SJSA1 (cell line): ENCODE measurements around the gene SSU72. TPM values are rescaled to one million over a fixed set of nuclear protein-coding genes. Genes with fewer than 3 reads are reported as not detected.
A peak's percentile ranks its signal among the peaks of the same experiment; 100 is the strongest.

ENCODE experiments used
- DNase-seq, 2 experiments: peaks; one replicate each; pipeline ENCODE4 v3.0.0-alpha.2; 2015 to 2020; ENCODE audit warnings: low spot score in 2 of 2, low read depth in 1 of 2
- H3K27ac ChIP-seq: fragments of 250-450 bp; sonication (Bioruptor Pico); 2 replicates; pipeline ENCODE4 v1.5.1; 2020; ENCODE audit warnings: mild to moderate bottlenecking, moderate library complexity
- H3K27me3 ChIP-seq: fragments of 250-450 bp; sonication (Bioruptor Pico); replicated peaks from 2 replicates; pipeline ENCODE4 v1.5.1; 2020; ENCODE audit warnings: mild to moderate bottlenecking, moderate library complexity
- H3K36me3 ChIP-seq: fragments of 250-450 bp; sonication (Bioruptor Pico); 2 replicates; pipeline ENCODE4 v1.5.1; 2020; ENCODE audit warnings: mild to moderate bottlenecking
- H3K4me1 ChIP-seq: fragments of 250-450 bp; sonication (Bioruptor Pico); replicated peaks from 2 replicates; pipeline ENCODE4 v1.6.1; 2021; ENCODE audit warnings: mild to moderate bottlenecking
- H3K4me3 ChIP-seq: fragments of 250-450 bp; sonication (Bioruptor Pico); 2 replicates; pipeline ENCODE4 v1.5.1; 2020; ENCODE audit warnings: mild to moderate bottlenecking
- H3K9me3 ChIP-seq: fragments of 250-450 bp; sonication (Bioruptor Pico); replicated peaks from 2 replicates; pipeline ENCODE4 v1.5.1; 2020; ENCODE audit warnings: mild to moderate bottlenecking
- total RNA-seq: library from RNA; depleted of rRNA; stranded (reverse); fragments of >200 nt; shearing (Covaris generic); gene quantifications from 2 replicates; pipeline ENCODE4 v1.2.3, GENCODE V29; 2014

SSU72 gene
- total RNA-seq, 1 experiment from 2014 or later = 58.6 TPM

DNA sequence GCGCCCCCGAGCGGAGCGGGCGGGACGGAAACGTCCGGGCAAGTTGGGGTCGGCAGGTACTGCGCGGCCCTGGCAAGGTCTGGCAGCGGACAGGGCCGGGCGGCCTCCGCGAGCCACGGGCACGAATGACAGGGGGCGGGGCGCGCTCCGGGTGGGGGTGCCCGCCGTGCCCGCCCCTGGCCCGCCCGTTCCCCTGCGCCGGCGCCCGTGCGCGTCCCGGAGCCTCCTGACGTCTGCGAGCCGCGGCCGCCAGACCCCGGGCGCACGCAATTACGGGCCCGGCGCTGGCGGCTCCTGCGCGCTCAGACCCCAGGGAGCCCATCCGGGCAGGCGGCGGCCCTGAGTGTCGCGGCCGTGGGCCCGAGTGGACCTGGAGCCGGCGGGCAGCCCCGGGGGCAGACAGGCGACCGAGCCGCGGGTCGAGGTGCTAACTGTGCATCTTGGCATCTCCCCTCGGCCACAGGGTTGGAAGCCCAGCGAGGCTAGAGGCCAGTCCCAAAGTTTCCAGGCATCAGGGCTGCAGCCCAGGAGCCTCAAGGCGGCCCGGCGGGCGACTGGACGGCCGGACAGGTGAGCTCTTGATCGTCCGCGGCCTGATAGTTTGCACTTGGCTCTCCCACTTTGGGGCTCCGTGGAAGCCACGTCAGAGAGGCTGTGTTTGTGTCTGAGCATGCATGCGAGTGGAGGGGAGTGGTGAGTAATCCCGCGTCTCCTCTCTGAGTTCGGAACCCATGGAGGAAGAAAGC lies 41.6 kb upstream of the SSU72 start:
- Histone ChIP-seq H3K27me3 (no peaks in the 10 kb centered on the region), H3K4me1 (peaks cover 17% of the 10 kb centered on the region), H3K27ac (peak overlapping the region; percentile 99), H3K36me3 (peaks cover 26% of the 10 kb centered on the region), H3K4me3 (peak overlapping the region; percentile 97), H3K9me3 (peaks cover 6% of the 10 kb centered on the region)
- no peak for DNase-seq

DNA sequence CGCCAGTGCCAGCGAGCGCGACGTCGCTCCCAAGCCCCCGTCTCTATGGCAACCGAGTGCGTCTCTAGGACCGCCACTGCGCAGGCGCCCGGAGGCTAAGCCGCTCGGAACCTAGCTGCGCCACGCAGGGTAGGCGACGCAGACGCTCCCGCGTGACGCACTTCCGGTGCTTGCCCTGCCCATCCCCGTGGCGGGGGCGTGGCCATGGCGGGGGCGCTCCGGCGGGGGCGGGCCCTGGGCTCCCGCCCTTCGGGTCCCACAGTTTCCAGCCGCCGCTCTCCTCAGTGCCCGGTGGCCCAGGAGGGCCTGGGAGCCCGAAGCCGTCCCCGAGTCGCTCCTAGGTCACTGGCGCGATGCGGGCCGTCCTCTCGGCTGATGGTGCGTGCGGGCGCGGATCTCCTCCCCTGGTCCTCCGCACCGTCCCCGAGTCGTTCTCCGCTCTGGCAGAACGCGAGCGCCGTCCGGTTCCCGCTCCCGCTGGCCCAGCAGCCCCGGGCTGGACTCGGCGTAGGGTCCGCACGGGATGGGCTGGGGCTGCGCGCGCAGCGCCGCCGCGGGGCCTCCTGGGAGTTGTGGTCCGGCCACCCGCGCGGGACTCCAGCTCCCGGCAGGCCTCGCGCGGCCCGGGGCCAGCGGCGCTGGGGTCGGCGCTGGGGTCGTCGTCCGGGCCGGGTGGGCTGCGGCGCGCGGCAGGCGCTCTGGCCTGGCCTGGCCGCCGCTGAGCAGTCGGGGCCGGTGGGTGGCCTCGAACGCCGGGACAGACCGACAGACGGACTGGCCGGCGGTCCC lies 40.8 kb upstream of the SSU72 start, which contains the start of gene MIB2:
MIB2 (plus strand) TSS at position 245 of the 789 bp plus-strand sequence. CDS start 7,953 bp downstream, outside the sequence.
- H3K4me1 ChIP-seq = peaks cover 17% of the 10 kb centered on the region
- peak; percentile 91 to 97 for DNase-seq
- peak within 1 kb of the TSS; percentile 99 for H3K27ac ChIP-seq
- H3K36me3 ChIP-seq = peaks cover 26% of the 10 kb centered on the region
- peak within 1 kb of the TSS; percentile 97 for H3K4me3 ChIP-seq
- H3K27me3 ChIP-seq = no peaks in the 10 kb centered on the region
- H3K9me3 ChIP-seq = peaks cover 6% of the 10 kb centered on the region

DNA sequence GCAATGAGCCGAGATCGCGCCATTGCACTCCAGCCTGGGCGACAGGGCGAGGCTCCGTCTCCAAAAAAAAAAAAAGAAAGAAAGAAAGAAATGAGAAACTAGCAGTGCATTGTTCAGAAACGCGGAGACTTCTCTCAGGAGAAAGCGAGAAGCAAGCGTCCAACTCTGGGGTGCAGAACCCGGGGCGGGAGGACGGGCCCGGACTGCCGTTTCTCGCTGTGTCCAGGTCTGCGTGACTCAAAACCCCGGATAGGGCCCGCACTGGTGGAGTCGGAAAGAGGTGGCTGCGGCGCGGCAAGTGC lies 40.2 kb upstream of the SSU72 start:
- Histone ChIP-seq H3K4me1 (peaks cover 17% of the 10 kb centered on the region), H3K4me3 (peak overlapping the region; percentile 97), H3K9me3 (peaks cover 6% of the 10 kb centered on the region), H3K27me3 (no peaks in the 10 kb centered on the region), H3K36me3 (peaks cover 25% of the 10 kb centered on the region), H3K27ac (0 out of 2 replicates have a peak overlapping the region, but pooled peaks have one; percentile 99)
- no peak for DNase-seq

DNA sequence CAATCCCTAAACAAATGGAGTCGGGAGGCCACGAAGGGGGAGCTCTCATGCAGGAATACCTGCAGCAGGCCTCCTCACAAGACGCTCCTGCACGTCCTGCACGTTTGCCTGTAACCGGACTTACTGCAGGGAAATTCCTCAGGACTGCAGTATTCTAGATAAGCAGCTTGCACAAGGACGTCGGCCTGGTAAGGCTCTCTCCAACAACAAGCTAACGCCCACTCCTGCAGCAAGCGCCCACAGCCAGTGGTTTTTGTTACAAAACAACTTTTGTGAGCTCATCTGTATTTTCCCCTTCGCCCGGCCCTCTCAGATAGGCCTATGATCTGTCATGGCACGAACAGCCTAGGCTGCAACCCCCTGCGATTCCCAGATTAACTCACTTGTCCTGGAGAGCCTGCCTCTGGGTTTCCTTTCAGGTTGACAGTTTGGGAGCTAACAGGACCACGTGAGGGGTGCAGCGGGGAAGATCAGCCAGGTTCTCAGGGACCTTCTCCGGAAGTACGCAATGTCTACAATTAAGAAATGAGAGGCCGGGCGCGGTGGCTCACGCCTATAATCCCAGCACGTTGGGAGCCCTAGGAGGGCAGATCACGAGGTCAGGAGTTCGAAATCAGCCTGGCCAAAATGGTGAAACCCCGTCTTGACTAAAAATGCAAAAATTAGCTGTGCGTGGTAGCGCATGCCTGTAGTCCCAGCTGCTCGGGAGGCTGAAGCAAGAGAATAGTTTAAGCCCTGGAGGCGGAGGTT lies 39.7 kb upstream of the SSU72 start:
- no peak for DNase-seq
- no peak overlapping the region for H3K27ac ChIP-seq
- no peaks in the 10 kb centered on the region for H3K27me3 ChIP-seq
- H3K36me3 ChIP-seq = peaks cover 23% of the 10 kb centered on the region
- H3K4me3 ChIP-seq = peak overlapping the region; percentile 97
- peaks cover 6% of the 10 kb centered on the region for H3K9me3 ChIP-seq
- peaks cover 17% of the 10 kb centered on the region for H3K4me1 ChIP-seq

DNA sequence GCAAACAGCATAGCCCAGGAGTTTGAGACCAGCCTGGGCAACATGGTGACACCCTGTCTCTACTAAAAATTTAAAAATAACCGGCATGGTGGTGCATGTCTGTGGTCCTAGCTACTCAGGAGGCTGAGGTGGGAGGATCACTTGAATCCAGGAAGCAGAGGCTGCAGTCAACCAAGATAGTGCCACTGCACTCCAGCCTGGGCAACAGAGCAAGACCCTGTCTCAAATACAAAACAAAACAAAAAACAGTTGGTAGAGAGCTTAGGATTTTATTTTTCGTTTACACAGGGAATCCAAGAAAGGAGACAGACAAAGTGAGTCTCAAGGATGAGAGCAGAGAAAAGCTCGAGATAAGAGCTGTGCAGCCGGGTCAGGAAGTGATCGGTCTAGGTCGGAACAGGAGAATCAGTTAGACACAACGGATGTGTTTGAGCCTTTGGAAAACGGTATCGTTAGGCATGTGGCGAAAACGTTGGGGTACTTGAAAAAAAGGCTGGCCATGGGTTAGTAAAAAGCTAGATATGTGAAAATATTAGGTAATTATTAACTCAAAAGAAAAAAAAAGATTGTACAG lies 38.9 kb upstream of the SSU72 start:
- no peak for DNase-seq
- peaks cover 6% of the 10 kb centered on the region for H3K9me3 ChIP-seq
- H3K36me3 ChIP-seq = peaks cover 22% of the 10 kb centered on the region
- no peak overlapping the region for H3K4me3 ChIP-seq
- no peak overlapping the region for H3K27ac ChIP-seq
- peaks cover 17% of the 10 kb centered on the region for H3K4me1 ChIP-seq
- no peaks in the 10 kb centered on the region for H3K27me3 ChIP-seq

DNA sequence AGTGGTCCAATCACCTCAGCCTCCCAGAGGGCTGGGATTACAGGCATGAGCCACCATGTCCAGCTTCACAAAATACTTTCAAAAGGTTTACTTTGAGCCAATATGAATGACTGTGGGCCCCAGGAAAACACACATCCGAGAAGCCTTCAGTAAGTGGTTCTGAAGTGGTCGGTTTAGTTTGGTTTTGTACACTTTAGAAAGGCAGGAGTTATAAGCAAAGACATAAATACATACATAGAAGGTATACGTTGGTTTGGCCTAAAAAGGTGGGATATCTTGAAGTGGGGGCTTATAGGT lies 37.4 kb upstream of the SSU72 start:
- Histone ChIP-seq H3K27me3 (no peaks in the 10 kb centered on the region), H3K4me1 (peaks cover 17% of the 10 kb centered on the region), H3K27ac (no peak overlapping the region), H3K9me3 (peaks cover 6% of the 10 kb centered on the region), H3K36me3 (peaks cover 9% of the 10 kb centered on the region), H3K4me3 (no peak overlapping the region)
- no peak for DNase-seq

DNA sequence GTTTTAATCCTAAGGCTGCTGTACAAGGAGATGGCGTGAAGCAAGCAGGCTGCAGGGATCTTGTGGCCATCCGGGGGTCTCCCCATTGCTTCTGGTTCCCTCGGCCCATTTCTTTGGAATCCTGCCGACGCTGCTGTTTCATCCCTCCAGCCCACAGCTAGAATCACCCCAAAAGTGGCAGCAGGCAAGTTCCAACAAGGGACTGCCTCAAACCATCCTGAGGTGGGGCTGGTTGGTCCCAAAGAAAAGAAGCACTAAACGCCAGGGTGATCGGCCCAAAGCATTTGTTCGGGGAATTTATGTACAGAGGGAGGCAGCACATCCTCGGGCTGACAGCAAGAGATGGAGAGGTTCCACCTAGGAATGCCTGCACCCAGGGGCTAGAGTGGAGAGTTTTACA lies 36.1 kb upstream of the SSU72 start:
- Histone ChIP-seq H3K27ac (no peak overlapping the region), H3K36me3 (peaks cover 5% of the 10 kb centered on the region), H3K4me1 (peaks cover 9% of the 10 kb centered on the region), H3K4me3 (no peak overlapping the region), H3K9me3 (peaks cover under 1% of the 10 kb centered on the region), H3K27me3 (no peaks in the 10 kb centered on the region)
- no peak for DNase-seq

DNA sequence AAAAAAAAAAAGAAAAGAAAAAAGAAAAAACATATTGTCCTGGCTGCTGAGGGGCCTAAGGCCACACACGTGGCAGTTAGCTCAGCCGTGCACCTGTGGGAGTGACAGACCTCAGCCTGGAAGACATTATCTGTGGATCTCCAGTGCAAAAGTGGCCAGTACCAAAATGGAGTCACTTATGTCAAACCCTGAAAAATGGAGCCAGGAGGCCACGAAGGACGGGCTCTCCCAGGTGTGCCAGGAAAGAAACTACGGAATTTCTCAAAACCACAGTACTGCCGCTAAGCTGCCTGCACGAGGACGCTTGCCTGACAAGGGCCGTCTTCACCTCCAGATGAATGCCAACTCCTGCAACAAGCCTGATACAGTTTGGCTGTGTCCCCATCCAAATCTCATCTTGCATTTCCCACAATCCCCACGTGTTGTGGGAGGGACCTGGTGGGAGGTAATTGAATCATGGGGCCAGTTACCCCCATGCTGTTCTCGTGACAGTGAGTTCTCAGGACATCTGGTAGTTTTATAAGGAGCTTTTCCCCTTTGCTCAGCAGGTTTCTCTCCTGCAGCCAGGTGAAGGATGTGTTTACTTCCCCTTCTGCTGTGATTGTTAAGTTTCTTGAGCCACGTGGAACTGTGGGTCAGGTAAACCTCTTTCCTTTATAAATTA lies 35.3 kb upstream of the SSU72 start:
- Histone ChIP-seq H3K27ac (no peak overlapping the region), H3K27me3 (no peaks in the 10 kb centered on the region), H3K36me3 (no peaks in the 10 kb centered on the region; the same call in 1 of the 2 replicates), H3K9me3 (no peaks in the 10 kb centered on the region), H3K4me1 (peaks cover 9% of the 10 kb centered on the region), H3K4me3 (no peak overlapping the region)
- no peak for DNase-seq

DNA sequence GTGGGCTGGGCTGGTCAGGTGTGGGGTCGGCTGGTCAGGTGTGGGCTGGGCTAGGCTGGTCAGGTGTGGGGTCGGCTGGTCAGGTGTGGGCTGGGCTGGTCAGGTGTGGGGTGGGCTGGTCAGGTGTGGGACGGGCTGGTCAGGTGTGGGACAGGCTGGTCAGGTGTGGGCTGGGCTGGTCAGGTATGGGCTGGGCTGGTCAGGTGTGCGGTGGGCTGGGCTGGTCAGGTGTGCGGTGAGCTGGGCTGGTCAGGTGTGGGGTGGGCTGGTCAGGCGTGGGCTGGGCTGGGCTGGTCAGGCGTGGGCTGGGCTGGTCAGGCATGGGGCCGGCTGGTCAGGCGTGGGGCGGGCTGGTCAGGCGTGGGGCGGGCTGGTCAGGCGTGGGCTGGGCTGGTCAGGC lies 31.6 kb upstream of the SSU72 start:
- Histone ChIP-seq H3K27me3 (no peaks in the 10 kb centered on the region), H3K9me3 (no peaks in the 10 kb centered on the region), H3K4me1 (no peaks in the 10 kb centered on the region), H3K27ac (no peak overlapping the region), H3K4me3 (no peak overlapping the region), H3K36me3 (no peaks in the 10 kb centered on the region)
- DNase-seq = no peak

DNA sequence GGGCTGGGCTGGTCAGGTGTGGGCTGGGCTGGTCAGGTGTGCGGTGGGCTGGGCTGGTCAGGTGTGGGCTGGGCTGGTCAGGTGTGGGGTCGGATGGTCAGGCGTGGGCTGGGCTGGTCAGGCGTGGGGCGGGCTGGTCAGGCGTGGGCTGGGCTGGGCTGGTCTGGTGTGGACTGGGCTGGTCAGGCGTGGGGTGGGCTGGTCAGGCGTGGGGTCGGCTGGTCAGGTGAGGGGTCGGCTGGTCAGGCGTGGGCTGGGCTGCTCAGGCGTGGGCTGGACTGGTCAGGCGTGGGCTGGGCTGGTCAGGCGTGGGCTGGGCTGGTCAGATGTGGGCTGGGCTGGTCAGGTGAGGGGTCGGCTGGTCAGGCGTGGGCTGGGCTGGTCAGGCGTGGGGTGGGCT lies 31.1 kb upstream of the SSU72 start:
- no peaks in the 10 kb centered on the region for H3K36me3 ChIP-seq
- no peaks in the 10 kb centered on the region for H3K9me3 ChIP-seq
- no peaks in the 10 kb centered on the region for H3K4me1 ChIP-seq
- no peak overlapping the region for H3K27ac ChIP-seq
- no peak overlapping the region for H3K4me3 ChIP-seq
- DNase-seq = no peak
- peaks cover 3% of the 10 kb centered on the region for H3K27me3 ChIP-seq

DNA sequence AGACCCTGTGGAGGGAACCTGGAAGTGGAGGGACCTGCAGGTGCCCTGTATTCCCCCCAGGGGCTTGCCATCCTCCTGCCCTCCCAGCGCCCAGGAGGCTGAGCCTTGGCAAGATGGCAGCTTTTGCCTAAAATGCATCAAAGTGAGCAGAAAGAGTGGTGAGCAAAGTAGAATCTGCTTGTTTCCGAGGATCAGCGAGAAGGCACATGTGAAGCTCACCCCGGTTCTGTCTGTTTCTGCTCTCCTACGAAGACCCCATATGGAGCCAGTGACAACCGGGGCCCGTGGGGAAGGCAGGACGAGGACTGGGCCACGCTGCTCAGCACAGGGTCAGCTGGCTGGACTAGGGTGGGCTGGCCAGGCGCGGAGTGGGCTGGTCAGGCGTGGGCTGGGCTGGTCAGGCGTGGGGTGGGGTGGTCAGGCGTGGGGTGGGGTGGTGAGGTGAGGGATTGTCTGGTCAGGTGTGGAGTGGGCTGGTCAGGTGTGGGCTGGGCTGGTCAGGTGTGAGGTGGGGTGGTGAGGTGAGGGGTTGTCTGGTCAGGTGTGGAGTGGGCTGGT lies 30.4 kb upstream of the SSU72 start:
- H3K4me3 ChIP-seq = no peak overlapping the region
- peaks cover 9% of the 10 kb centered on the region for H3K27me3 ChIP-seq
- H3K9me3 ChIP-seq = no peaks in the 10 kb centered on the region
- H3K27ac ChIP-seq = no peak overlapping the region
- no peaks in the 10 kb centered on the region for H3K36me3 ChIP-seq
- DNase-seq = no peak
- H3K4me1 ChIP-seq = peaks cover 4% of the 10 kb centered on the region; the same call in 1 of the 2 replicates

DNA sequence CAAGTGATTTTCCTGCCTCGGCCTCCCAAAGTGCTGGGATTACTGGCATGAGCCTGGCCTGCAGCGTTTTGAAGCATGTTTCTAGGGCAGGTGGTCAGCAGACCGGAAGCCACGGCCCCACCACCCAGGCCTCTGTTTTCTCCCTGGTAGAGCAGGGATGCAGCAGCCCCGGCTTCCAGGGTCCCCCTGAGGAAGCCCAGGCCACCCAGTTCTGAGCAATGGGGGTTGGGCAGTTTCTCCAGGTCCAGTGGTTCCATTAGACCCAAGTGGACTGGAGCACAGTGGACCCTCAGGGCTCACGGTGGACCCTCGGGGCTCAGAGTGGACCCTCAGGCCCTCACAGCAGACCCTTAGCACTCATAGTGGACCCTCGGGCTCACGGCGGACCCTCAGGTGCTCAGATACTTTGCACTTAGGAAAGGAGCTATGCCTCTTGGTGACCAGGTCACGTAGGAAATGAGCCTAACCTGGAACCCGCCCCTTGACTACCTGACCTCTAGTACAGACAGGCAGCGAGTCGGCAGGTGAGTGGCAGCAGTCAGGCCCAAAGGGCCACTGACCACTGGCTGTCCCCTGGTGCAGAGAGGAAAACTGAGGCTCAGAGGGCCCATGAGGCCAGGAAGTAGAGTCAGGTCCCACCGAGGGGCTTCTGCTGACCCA lies 29.8 kb upstream of the SSU72 start:
- no peak overlapping the region for H3K4me3 ChIP-seq
- no peaks in the 10 kb centered on the region for H3K9me3 ChIP-seq
- no peak overlapping the region for H3K27ac ChIP-seq
- DNase-seq = no peak
- no peaks in the 10 kb centered on the region for H3K36me3 ChIP-seq
- H3K4me1 ChIP-seq = peaks cover 6% of the 10 kb centered on the region
- H3K27me3 ChIP-seq = peaks cover 9% of the 10 kb centered on the region
